GM19043 (cell line): ENCODE measurements around the gene SH3BP4.

Source experiments
- ATAC-seq: cut with Tn5 transposase; IDR thresholded peaks from one replicate; pipeline ENCODE4 v1.9.1; 2021; ENCODE audit warnings: low read depth; ENCODE audit not compliant: unreplicated experiment

Gene SH3BP4

DNA sequence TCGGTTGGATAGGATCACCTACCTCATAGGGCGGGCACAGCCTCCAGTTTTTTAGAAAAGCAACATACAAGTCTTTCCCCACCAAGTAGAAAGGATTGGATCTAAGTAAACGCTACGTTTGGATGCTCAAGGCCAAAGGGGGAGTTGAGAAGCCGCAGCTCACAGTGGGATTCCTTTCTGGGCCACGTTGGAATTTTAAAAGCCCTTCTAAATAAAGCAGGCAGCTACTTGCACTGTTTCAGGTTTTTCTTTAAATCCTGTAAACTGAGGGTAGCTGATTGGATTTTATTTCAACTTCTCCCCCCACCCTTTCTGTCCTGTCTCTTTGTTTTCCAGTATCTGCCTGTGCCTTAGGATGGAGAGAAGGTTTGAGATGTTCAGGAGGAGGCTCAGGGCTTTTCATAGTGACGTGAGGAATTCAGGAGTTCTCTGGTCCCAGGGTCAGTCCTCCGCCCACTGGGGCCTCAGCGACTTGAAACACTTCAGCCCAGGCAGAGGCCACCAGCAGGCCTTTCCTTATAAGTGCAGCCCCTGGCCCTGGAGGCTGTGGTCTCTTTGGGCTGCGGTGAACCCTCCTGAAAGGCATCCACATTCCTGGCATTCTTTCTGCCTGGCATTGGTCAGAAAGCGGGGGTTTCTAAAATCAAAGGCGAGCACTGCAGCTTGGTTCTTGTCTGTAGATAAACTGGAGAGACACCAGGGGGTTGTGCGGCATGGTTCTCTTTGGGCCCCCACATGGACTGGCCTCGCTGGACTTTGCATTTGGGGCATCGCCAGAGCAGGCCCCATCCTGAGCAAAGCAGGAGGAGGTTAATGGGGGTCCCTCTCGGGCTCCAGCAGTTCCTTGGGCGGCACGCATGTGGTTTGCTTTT is 44.5 kb downstream of the SH3BP4 start:
- no peak for ATAC-seq

DNA sequence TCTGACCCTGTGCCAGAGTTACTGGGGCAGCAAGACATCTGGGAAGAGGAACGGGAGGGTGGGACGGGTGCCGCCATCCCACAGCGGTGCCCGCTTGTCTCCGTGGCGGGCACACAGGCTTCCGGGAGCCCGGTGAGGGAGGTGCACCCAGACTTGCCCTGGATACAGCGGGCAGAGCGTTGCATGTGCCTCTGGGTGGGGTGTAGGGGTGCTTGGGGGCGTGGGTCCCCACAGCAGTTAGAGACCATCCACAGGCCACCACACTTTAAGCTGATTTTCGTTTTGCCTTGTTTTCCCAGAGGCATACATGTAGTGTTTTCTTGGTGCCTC is 45.1 kb downstream of the SH3BP4 start:
- ATAC-seq: no peak

DNA sequence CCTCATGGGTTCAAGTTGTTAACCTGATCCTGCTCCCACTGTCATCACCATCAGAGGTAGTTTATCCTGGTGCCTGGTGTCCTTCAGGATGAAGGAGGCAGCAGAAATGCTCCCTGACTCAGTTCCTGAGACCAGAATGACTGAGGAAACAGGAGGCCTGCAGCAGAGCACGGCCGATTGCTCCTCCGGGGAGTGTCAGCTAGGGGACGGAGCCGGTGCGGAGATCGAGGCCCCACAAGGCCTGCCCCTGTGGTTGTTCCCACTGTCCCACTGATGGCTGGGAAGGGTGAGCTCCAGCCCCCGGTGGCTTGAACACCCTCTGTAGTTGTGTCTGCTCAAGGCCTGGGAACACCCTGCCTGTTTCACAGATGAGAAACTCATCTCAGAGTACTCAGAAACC is 45.6 kb downstream of the SH3BP4 start:
- ATAC-seq: no peak

DNA sequence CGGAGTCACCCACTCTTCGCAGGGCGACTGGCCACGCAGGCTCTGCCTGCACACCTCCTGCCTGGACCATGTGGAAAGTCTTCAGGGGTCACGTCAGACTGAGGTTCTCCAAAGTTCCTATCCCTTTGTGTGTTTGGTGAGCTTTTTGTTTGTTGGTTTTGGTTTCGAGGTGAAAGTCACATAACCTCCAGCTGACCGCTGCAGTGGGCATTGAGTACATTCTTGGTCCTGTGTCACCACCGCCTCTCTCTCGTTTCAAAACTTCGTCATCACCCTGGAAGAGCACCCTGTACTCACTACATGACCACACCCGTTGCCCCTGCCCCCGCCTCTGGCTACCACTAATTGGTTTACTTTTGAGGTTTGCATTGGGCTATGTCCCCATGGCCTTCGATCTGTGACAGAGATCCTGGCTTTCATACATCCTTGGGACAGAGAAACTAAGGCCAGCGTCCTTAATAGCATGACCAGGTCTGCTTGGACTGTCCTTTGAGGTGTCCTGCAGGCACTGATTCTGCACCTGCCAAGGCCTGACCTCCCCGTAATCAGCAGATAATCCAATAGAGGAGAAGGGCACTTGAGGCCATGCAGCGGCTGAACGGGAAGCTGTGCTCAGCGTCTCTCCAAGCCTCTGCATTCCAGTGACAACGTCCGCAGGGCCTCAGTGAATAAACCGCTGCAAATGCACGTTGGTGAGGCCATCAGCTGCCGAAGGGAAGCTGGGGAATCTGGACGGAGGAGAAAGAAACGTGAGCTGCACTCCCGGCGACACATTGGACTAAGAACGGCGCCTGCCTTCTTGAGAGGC is 46.8 kb downstream of the SH3BP4 start:
- no peak for ATAC-seq

DNA sequence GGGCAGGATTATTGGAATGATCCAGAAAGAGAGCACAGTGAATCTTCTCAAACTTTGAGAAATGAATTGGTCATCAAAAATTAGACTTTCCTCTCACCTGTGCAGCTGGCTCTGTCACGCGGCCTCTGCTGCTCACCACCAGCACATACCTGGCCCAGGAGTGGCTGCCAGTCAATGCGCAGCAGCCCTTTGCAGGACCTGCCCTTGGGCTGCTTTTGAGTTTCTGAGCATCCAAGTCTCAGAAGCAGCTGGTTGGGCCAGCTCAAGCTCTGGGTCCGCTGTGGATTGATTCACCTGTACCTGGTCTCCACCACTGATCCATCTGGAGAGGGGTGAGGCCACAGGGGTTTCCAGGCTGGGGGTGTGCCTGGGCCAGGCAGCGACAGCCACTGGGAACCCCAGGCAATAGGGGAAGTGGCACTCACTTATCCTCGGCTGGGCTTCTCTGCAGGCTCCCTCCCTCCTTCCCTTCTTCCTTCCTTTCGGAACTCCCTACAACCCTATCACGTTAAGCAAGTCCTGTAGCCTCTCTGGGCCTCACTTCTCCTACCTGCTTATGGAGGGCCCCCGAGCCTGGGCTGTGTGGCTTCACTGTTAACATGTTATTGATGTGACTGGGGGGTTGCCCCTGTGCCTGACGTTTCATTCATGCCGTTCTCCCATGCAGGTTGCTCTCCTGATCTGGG is 48.1 kb downstream of the SH3BP4 start:
- no peak for ATAC-seq

DNA sequence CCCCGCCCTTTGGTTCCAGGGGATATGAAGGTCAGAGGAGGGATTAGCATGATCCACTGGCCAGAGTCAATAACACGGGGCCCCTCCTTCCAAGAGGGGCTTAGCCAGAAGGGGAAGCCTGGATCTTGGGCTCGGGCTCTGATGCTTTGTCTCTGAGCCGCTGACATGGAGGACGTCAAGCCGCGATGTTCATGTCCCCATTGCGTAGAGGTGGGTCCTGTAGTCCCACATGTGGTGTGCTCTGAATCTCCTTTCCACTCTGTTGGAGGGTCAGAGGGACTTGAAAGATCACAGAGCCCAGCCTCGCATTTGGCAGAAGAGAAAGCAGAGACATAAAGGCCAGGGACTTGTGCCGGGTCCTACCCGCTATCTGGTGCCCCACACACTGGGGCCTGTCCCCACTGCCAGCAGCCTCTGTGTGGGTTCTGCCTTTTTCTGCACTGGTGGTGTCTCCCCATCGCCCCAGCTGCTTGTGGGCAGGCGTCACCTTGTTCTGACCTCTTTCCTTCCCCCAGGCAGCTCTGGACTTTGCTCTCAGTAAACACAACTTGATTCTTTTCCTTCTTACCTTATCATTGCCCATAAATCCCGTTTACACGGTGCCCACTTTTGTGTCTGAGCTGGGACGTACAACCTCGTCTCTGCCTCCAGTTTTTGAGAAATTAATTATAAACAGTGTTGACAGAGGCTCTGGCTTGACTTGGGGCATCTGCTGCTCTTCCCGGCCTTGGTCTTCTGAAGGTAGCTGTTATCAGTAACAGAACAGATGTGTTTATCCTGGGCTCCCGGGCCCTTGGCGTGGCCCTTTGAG is 48.8 kb downstream of the SH3BP4 start:
- ATAC-seq: no peak

DNA sequence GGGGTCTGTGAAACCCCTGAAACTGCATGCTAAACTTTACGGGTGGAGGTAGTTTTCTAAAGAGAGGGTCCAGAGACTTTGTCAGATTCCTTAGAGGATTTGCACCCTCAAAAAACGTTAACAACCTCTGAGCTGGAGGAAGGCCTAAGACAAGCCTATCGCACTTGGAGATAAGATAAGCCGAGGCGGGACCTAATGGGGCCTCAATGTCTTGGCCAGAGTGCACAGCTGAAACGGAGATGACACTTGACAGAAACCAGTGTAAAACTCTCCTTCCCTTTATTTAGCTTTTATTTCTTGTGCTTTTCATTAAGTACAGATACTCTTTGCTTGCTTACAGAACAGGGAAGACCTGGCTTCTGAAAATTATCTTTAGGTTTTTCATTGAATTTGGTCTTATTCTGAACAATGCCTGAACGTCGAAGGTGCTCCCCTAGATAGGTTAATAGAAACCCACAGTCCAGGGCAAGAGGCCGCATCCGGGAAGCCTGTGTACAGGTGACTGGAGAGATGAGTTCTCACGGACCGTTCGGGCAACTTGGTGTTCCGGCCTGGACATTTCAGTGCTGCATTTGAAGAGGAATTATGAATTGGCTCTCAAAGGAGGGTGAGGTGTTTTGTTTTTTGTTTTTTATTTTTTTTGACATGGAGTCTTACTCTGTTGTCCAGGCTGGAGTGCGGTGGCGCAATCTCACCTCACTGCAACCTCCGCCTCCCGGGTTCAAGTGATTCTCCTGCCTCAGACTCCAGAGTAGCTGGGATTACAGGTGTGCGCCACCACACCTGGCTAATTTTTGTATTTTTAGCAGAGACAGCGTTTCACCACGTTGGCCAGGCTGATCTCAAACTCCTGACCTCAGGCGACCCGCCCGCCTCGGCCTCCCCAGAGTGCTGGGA is 49.7 kb downstream of the SH3BP4 start:
- ATAC-seq: no peak

DNA sequence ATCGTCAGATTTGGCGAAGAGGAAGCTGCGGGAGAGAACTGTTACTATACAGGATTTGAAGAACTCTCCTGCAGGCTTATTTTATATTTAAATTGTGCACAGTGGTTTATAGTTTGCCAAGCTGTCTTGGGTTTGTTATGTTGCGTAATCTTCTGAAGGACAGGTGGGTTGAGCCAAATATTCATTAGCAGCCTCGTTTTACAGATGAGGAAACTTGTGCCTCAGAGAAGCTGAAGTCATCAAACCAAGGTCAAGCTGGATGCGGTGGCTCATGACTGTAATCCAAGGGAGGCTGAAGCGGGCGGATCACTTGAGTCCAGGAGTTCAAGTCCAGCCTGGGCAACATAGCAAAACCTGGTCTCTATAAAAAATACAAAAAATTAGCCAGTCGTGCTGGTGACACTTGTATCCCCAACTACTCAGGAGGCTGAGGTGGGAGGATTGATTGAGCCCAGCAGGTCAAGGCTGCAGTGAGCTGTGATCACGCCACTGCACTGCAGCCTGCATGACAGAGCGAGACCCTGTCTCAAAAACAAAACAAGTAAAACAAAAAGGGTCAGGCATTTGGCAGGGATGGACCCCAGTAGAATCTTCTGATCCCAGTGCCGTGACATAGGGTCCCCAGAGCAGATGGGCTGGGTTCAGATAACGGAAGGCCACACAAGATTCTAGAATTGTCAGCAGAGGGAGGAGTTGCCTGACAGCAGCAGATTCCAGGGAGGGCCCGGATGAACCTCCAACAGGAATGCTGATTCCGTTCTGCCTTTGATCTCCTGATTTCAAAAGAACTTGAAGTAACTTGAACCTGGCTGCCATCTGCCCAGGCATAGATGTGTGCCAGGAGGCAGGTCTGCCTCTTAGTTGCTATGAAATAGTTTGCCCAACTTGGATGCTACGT is 50.6 kb downstream of the SH3BP4 start:
- ATAC-seq: no peak

DNA sequence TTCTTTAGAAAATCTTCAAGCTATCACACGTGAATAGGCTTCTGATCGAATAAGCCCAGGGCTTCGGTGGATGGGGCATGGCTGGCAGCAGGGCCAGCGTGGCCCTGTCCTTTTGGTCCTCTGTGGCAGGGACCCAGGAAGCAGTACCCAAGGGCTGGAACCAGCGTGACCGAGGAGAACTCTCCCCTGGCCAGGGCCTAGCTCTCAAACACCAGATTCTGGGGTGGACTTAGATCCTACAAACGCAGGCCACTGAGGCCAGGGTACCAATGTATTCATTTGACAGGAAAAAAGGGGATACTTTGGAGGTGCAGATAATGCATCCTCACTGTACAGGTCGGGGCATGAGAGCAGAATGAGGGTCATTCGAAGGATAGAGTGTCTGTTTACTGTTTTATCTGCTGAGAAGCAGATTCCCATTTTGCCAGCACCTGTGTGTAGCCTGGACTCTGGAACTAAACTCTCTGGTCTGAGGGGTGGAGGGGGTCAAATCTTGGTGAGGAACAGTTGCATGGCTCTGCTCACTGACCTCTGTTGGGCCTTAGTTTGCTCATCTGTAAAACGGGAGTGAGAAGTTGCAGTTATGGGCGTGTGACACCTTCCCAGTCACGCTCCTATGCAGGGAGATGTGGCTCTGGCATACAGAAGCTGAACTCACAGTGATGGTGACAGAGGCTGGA is 51.4 kb downstream of the SH3BP4 start:
- no peak for ATAC-seq

DNA sequence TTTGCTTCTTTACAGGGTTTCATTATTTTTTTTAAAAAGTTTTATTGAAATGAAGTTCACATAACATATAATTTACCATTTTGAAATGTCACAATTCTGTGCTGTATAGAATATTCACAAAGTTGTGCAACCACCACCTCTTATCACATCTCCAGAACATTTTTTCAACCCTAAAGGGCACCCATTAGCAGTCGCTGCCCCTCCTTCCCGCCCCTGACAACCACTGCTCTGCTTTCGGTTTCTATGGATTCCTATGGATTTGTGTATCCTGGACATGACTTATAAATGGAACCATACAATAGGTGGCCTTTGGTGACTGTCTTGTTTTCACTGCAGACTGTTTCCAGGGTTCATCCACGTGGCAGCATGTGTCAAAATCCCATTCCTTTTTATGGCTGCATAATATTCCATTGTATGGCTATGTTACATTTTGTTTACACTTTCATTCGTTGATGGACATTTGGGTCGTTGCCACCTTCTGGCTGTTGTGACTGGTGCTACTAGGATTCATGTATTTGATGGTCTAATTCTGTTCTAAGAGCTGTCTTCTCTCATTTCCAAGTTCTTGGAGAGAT is 52.6 kb downstream of the SH3BP4 start:
- no peak for ATAC-seq

DNA sequence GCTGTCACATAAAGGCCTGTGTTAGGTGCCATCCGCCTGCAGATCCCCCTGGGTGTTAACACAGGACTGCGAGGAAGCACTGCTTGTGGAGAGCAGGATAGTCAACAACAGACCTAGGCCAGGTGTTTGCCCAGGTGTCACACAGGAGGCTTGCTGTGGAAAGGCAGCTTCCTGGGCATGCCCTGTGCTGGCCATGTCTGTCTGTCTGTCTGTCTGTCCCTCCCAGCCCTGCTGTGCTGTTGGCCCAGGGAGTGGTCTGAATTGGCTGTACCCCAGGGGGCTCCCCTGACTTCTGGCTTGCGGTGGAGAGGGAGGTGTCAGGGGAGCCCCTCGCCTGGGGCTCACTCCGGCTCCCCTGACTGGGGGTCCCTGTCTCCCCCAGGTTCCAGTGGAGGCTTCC is 53.2 kb downstream of the SH3BP4 start:
- ATAC-seq: no peak

DNA sequence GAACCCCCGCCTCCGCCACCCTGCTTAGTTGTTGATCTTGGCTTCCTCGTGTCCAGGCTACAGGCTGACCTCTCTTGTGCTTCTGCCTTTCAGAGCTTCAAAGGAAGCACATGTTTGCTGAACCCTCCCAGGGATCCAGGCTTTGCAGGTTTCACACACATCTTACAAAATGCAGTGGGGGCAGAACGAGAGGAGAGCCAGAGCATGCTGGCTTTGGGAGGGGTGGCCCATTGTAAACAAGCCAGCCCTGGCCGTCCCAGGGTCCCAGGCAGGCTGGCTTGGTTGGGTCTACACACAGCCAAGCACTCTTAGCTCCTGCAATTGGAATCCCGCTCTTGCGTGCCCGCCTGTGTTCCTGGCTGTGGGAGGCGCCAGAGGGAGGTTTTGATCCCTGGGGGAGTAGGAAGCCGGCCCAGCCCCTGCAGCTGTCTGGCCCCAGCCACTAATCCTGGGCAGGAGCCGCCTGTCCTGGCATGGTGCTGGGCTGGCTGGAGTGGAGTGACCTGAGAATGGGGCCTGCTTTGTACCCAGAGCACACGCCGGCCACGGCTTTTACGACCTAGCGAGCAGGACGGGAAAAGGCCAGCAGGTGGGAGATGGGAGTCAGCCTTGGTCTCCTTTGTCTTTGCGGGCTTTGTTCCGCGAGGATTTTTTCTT is 53.9 kb downstream of the SH3BP4 start:
- no peak for ATAC-seq

DNA sequence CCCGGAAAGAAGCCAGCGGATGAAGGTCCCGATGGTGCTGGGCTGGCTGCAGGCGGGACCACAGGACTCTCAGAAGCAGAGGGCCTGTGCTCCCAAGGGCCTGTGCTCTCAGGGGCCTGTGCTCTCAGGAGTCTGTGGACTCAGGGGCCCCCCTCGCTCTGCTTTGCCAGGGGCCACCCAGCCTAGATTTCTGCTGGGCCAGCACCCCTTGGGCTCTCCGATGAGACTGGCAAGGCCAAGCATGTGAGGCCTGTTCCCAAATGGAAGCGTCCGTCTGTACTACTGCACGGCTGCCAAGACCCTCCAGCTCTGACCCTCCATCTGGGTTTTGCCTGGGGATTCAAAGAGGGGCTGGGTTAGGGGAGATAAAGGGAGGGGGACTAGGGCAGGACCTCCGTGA is 54.6 kb downstream of the SH3BP4 start:
- ATAC-seq: no peak

DNA sequence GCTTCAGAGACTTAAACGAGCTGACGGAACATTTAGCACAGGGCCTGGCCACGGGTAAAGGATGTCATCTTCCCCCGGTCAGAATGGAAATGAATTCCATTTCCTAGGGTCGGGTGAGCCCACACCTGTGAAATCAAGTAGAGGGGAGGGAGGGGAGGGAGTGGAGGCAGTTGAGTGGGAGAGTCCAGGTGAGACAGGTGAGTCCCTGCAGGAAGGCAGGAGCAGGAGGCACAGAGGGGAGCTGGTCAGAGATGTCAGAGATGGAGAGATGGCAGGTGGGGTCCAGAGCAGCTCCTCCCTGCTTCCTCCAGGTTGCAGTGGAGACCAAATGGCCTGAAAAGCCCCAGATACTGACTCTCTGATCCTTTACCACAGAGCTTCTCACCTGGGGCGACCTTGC is 55.2 kb downstream of the SH3BP4 start:
- no peak for ATAC-seq

DNA sequence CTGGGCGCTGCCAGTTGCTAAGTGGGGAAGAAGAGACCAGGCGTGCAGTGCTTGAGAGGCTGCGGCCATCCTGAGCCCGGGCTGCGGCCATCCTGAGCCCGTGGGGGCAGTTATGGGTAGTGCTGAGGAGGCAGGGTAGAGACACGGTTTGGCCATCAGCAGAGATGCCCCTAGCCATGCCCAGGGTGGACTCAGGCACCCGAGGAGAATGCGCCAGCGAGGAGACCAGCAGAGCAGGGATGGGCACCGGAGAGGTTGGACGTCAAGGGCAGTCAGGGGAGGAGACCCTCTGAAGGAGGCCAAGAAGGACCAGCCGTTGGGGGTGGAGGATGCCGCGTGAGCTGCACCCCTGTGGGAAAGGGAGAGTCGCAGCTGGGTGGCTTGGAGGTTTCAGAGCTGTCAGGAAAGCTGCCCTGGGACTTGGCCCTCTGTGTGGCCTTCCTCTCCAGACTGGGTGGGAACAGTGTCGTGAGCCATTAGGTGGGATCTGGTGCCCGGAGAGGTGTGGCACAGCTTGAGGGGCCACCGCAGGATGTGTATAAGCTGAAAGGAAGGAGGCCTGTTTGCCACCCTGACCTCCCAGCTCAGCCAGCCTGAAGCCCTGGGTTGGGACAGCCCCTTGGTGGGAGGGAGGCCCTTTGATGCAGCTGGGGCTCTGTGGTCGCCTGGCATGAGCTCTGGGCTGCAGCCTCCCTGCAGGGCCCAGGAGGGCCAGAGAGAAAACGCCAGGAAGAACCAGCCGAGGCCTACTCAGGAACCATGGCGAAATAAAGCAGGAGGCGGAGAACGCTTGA is 56.0 kb downstream of the SH3BP4 start:
- ATAC-seq: no peak

DNA sequence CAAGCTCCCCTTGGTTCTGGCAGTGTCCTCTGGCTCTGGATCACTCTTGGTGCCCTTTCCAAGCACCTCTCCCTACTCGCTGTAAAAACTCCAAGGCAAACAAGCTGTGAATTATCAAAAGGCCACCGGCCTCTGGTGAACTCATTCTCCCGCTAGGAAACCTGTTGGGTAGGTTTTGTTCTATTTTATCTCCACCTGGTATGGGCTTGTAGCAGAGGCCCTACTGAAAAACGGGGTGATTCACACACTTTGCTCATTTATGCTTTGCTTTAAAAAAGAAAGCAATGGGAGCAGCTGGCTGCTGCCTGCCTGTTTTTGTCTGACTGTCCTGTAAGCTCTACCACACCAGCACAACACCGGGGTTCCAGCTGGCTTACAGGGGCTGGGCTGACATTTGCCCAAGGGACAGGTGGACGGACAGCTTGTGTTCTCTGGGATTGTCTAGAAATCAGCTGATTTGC is 56.8 kb downstream of the SH3BP4 start:
- ATAC-seq: no peak
